Astrocyte (in vitro differentiated cells and primary cell): Measurements from ENCODE around the gene MKKS. TPM values are rescaled to one million over a fixed set of nuclear protein-coding genes. Genes with fewer than 3 reads are reported as not detected.

ENCODE experiments used
- DNase-seq: peaks from one replicate; pipeline ENCODE4 v3.0.0-alpha.2; 2010; ENCODE audit warnings: low read depth
- FAIRE-seq: peaks from 2 replicates; lab custom pipeline; 2011; peaks lifted over from hg19 to GRCh38; lab: Jason Lieb, UNC
- H2AFZ ChIP-seq: 2 replicates; pipeline ENCODE4 v1.6.0; 2012; ENCODE audit warnings: low read depth, low read length, inconsistent platforms
- H3K27ac ChIP-seq: 2 replicates; pipeline ENCODE4 v1.5.1; 2011; ENCODE audit warnings: low read depth, low read length, inconsistent platforms
- H3K27me3 ChIP-seq: 2 replicates; pipeline ENCODE4 v1.6.0; 2011; ENCODE audit warnings: low read length, inconsistent platforms; ENCODE audit not compliant: insufficient read depth
- H3K36me3 ChIP-seq: 2 replicates; pipeline ENCODE4 v1.5.1; 2011; ENCODE audit warnings: low read length, inconsistent platforms; ENCODE audit not compliant: insufficient read depth
- H3K4me1 ChIP-seq: 2 replicates; pipeline ENCODE4 v1.5.1; 2011; ENCODE audit warnings: low read length, inconsistent platforms; ENCODE audit not compliant: insufficient read depth
- H3K4me2 ChIP-seq: 2 replicates; pipeline ENCODE4 v1.6.0; 2012; ENCODE audit warnings: low read length, inconsistent platforms
- H3K4me3 ChIP-seq: 2 replicates; pipeline ENCODE4 v1.5.1; 2011; ENCODE audit warnings: low read depth, mild to moderate bottlenecking, low read length, inconsistent platforms; ENCODE audit not compliant: insufficient read depth
- H3K79me2 ChIP-seq: 2 replicates; pipeline ENCODE4 v1.6.0; 2012; ENCODE audit warnings: mild to moderate bottlenecking, low read length, inconsistent platforms; ENCODE audit not compliant: insufficient read depth
- H3K9ac ChIP-seq: 2 replicates; pipeline ENCODE4 v1.6.0; 2012; ENCODE audit warnings: mild to moderate bottlenecking, low read length, inconsistent platforms
- H3K9me3 ChIP-seq: 2 replicates; pipeline ENCODE4 v1.5.1; 2012; ENCODE audit warnings: low read depth, mild to moderate bottlenecking, low read length, inconsistent platforms; ENCODE audit not compliant: insufficient read depth
- H4K20me1 ChIP-seq: 2 replicates; pipeline ENCODE4 v1.6.0; 2012; ENCODE audit warnings: low read length, inconsistent platforms; ENCODE audit not compliant: insufficient read depth
- H3K27ac Mint-ChIP-seq: one replicate; pipeline ENCODE4 v1.8.0; 2021; ENCODE audit warnings: mild to moderate bottlenecking, mixed read lengths; ENCODE audit not compliant: unreplicated experiment
- H3K27me3 Mint-ChIP-seq: one replicate; pipeline ENCODE4 v1.8.0; 2021; ENCODE audit warnings: low read depth, mixed read lengths; ENCODE audit not compliant: unreplicated experiment
- H3K36me3 Mint-ChIP-seq: one replicate; pipeline ENCODE4 v1.8.0; 2021; ENCODE audit warnings: low read depth, mixed read lengths; ENCODE audit not compliant: unreplicated experiment
- H3K4me1 Mint-ChIP-seq: one replicate; pipeline ENCODE4 v1.8.0; 2021; ENCODE audit warnings: low read depth, mixed read lengths; ENCODE audit not compliant: unreplicated experiment
- H3K4me3 Mint-ChIP-seq: one replicate; pipeline ENCODE4 v1.8.0; 2021; ENCODE audit warnings: mild to moderate bottlenecking, moderate library complexity, mixed read lengths; ENCODE audit not compliant: unreplicated experiment
- H3K9me3 Mint-ChIP-seq: one replicate; pipeline ENCODE4 v1.8.0; 2021; ENCODE audit warnings: mild to moderate bottlenecking, mixed read lengths; ENCODE audit not compliant: unreplicated experiment
- EZH2 ChIP-seq: IDR thresholded peaks from 2 replicates; pipeline ENCODE4 v1.6.1; 2012; ENCODE audit warnings: mild to moderate bottlenecking, low read length, inconsistent platforms; ENCODE audit not compliant: insufficient read depth
- total RNA-seq: library from RNA; stranded (reverse); gene quantifications from 2 replicates; pipeline ENCODE4 v1.2.1, GENCODE V29; 2021
- TF ChIP-seq, protein P1 (sequence below): IDR thresholded peaks from 2 replicates; pipeline ENCODE4 v1.5.1; 2011; ENCODE audit warnings: low read depth, mild to moderate bottlenecking, inconsistent platforms, low read length, moderate library complexity; ENCODE audit not compliant: insufficient read depth

The MKKS gene
- total RNA-seq, 1 donor from 2014 or later: 13.4 TPM

- Histone ChIP-seq H3K79me2 (peaks cover 85% of the 10 kb centered on the region), H3K4me2 (no peak overlapping the region), H3K9me3 (no peaks in the 10 kb centered on the region), H3K9ac (no peak overlapping the region), H3K4me1 (peaks cover 3% of the 10 kb centered on the region), H3K27me3 (no peaks in the 10 kb centered on the region), H3K36me3 (no peaks in the 10 kb centered on the region), H3K4me3 (no peak overlapping the region), H4K20me1 (peaks cover 28% of the 10 kb centered on the region), H2AFZ (no peak overlapping the region), H3K27ac (no peak overlapping the region)
- Mint-ChIP-seq H3K27ac (no peak overlapping the region), H3K27me3 (no peaks in the 10 kb centered on the region), H3K9me3 (no peaks in the 10 kb centered on the region), H3K36me3 (no peaks in the 10 kb centered on the region), H3K4me3 (no peak overlapping the region), H3K4me1 (peaks cover 9% of the 10 kb centered on the region)
- DNase-seq: peak; percentile 29
- FAIRE-seq: no peak
- no peak for TF ChIP-seq EZH2
- TF ChIP-seq, protein P1, sequence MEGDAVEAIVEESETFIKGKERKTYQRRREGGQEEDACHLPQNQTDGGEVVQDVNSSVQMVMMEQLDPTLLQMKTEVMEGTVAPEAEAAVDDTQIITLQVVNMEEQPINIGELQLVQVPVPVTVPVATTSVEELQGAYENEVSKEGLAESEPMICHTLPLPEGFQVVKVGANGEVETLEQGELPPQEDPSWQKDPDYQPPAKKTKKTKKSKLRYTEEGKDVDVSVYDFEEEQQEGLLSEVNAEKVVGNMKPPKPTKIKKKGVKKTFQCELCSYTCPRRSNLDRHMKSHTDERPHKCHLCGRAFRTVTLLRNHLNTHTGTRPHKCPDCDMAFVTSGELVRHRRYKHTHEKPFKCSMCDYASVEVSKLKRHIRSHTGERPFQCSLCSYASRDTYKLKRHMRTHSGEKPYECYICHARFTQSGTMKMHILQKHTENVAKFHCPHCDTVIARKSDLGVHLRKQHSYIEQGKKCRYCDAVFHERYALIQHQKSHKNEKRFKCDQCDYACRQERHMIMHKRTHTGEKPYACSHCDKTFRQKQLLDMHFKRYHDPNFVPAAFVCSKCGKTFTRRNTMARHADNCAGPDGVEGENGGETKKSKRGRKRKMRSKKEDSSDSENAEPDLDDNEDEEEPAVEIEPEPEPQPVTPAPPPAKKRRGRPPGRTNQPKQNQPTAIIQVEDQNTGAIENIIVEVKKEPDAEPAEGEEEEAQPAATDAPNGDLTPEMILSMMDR: no peak
Measured at GRCh38 chr20:10430000-10430466, 4.0 kb downstream of the MKKS start.

DNA sequence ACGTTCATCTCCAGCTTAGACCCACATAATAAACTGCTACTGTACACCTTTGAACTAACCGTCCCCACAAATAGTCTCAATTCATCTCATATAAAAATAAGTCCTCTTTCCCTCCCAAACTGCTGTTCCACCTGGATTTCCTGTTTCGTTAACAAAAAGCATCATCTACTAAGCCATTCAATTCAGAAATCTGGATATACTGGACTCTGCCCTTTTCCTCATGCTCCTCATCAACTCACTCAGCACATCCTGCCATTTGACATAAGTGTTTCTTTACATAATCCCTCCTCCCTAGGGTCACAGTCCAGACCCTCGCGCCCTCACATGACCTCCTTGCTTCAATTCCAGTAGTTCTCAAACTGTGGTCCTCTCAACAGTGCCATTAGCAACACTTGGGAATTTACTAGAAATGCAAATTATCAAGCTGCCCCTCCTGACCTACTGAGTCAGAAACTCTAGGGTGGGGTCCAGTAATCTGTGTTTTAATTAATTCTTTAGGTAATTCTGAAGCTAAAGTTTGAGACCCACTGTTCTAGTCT lies 4.5 kb downstream of the MKKS start:
- H3K4me1 Mint-ChIP-seq: peaks cover 9% of the 10 kb centered on the region
- no peak overlapping the region for H3K4me3 Mint-ChIP-seq
- no peak for FAIRE-seq
- H4K20me1 ChIP-seq: peaks cover 28% of the 10 kb centered on the region
- TF ChIP-seq EZH2: no peak
- TF ChIP-seq, protein P1: no peak
- peak overlapping the region; percentile 8 for H3K27ac Mint-ChIP-seq
- H3K9ac ChIP-seq: no peak overlapping the region
- H3K79me2 ChIP-seq: peaks cover 86% of the 10 kb centered on the region
- H3K4me1 ChIP-seq: peaks cover 3% of the 10 kb centered on the region
- no peak overlapping the region for H2AFZ ChIP-seq
- no peaks in the 10 kb centered on the region for H3K9me3 Mint-ChIP-seq
- H3K27me3 ChIP-seq: no peaks in the 10 kb centered on the region
- no peak for DNase-seq
- H3K9me3 ChIP-seq: no peaks in the 10 kb centered on the region
- no peak overlapping the region for H3K4me2 ChIP-seq
- H3K27me3 Mint-ChIP-seq: no peaks in the 10 kb centered on the region
- no peaks in the 10 kb centered on the region for H3K36me3 Mint-ChIP-seq
- no peak overlapping the region for H3K4me3 ChIP-seq
- no peaks in the 10 kb centered on the region for H3K36me3 ChIP-seq
- no peak overlapping the region for H3K27ac ChIP-seq

DNA sequence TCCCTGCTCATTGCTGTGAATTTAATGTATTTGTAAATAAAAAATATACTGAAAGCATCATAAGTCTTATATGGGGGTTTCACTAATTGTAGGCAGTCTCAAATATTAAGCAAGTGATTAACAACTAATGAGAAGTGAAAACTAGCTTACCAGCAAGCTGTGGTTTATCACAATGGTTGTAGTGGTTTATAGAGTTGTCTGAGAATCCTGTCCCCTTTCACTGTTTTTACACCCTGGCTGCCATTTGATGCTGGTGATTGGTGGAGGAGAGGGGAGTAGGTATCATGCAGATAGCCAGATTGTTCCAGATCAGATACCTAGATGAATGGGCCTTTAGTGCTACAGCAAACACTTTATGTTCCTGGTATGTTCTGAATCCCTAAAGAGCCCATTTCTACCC lies 6.0 kb downstream of the MKKS start:
- no peak for FAIRE-seq
- H3K79me2 ChIP-seq: peaks cover 91% of the 10 kb centered on the region
- Mint-ChIP-seq H3K4me3 (no peak overlapping the region), H3K27me3 (no peaks in the 10 kb centered on the region), H3K27ac (no peak overlapping the region), H3K9me3 (no peaks in the 10 kb centered on the region), H3K4me1 (peaks cover 7% of the 10 kb centered on the region), H3K36me3 (no peaks in the 10 kb centered on the region)
- no peak overlapping the region for H3K4me2 ChIP-seq
- no peak overlapping the region for H3K27ac ChIP-seq
- H4K20me1 ChIP-seq: peaks cover 28% of the 10 kb centered on the region
- H3K4me1 ChIP-seq: peaks cover under 1% of the 10 kb centered on the region
- H3K9ac ChIP-seq: no peak overlapping the region
- no peak for DNase-seq
- H3K27me3 ChIP-seq: no peaks in the 10 kb centered on the region
- no peak for TF ChIP-seq EZH2
- TF ChIP-seq, protein P1: no peak
- no peak overlapping the region for H3K4me3 ChIP-seq
- no peaks in the 10 kb centered on the region for H3K36me3 ChIP-seq
- H2AFZ ChIP-seq: no peak overlapping the region
- no peaks in the 10 kb centered on the region for H3K9me3 ChIP-seq
